HG03354 (cell line): ENCODE data around the gene RERE.

Source experiments
- ATAC-seq: cut with Tn5 transposase; IDR thresholded peaks from one replicate; pipeline ENCODE4 v1.9.1; 2021; ENCODE audit warnings: mild to moderate bottlenecking; ENCODE audit not compliant: unreplicated experiment, poor library complexity, severe bottlenecking

RERE gene

DNA sequence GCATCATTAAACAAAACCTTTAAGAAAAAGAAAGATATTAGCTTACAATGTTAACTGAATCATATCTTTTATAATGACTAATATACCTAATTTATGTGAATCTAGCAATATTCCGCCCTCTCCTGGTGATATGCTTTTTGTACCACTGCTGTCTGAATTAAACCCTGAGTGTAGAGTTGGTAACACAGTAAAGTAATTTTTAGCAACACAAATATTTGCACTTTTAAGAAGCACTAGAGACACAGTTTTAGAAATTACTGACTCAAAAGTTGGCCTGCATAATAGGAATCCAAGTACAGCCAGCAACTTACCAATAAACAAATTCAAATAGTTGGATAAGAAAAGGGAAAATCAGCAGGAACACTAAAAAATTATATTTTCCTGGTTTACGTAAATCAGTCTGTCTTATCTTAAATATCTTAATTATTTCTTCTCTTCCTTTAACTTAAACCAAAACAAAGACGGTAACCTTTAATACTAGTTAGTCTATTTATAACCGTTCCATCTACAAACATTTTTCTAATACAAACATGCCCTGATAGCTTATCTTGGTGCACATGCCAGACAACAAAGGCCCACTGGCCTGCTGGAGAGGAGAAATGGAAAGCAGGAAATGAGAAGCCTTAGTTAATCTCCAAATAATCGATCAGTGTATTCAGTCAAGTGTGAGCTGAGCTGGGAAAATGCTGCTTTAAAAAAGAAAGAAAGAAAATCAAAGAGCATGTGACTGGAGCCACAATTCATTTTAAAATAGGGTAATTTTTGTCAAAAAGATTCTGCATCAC, 246.0 kb downstream of the RERE start:
- no peak for ATAC-seq

DNA sequence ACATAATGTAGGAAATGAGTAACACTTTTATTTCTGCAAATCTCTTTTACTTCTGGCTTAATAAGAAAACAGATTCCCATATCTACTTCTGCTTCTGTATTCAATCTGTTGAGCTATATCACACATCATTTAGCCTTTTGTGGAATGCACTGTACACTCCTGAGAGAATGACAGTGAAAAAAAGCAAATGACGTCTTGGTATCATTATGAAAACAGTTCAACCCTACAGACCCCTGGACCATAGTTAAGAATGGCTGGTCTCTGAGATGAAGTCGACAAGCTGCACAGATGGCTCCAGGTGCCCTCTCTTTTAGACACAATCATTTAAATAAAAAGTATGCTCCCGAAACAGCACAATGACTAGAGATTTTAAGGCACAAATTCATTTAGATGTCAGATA, 247.0 kb downstream of the RERE start:
- ATAC-seq: no peak

- ATAC-seq: no peak
These were observed 248.2 kb downstream of the RERE start for GRCh38 chr1:8569242-8569641.

- ATAC-seq: no peak
These were observed 248.6 kb downstream of the RERE start for GRCh38 chr1:8568837-8569236.

GRCh38 chr1:8567146-8567545, 250.3 kb downstream of the RERE start:
- ATAC-seq: no peak

GRCh38 chr1:8565802-8566201, 251.6 kb downstream of the RERE start:
- ATAC-seq: no peak

GRCh38 chr1:8563944-8564537, 253.4 kb downstream of the RERE start:
- no peak for ATAC-seq

- no peak for ATAC-seq
These were observed 254.3 kb downstream of the RERE start for GRCh38 chr1:8562881-8563865.

GRCh38 chr1:8562222-8562621, 255.2 kb downstream of the RERE start:
- ATAC-seq: no peak

DNA sequence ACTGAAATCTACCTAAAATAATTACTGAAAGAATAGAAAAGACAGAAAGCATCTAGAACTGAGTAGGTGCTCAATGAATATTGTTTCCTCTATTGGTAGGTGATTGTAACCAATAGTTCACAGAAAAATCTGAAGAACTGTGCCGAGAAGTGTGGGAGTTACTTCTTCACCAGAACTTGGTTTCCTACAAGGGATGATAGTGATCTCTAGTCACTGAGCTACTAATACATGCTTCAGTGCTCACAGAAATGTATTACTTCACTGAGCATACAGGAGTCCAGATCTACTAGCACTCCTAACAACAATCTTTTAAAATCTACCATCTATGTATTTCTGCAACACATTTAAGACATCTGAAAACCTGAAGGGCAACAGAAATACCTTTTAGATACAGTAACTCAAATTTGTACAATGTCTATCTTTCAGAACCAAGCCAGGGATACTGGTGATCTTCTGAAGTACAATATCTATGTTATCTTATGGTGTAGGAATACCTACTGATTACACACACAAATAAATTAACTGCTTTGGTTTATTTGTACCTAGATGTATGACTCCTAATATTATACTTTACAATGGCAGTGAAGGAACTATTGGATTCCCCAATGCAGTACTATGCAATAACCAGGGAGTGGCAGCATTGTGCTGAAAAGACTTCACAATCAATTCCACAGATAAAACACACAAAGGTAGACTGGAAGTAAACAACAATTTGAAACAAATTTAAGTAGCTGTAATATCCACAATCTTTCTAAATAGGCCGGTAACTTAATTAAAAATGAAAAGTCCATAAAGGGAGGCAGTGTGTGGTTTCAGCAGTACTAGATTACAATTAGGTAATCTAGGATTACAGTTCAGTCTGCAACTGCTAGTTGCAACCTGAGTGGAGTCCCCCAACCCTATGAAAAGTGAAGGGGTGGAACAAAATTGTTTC, 256.6 kb downstream of the RERE start:
- peak; percentile 55 for ATAC-seq

DNA sequence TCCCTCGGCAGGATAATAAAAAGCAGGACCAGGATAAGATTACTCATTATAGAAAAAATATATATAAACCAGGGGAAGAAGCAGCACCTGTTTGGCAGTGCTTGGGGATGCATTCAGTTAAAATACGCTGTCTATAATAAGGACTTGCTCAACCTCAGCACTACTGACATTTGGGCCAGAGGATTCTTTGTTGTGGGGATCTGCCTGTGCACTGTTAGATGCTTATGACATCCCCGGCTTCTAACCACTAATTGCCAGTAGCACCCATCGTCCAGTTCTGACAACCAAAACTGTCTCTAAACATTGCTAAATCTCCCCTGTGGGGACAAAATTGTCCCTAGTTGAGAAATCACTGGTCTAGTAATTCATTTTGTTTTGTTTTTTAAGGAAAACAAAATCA, 257.4 kb downstream of the RERE start:
- no peak for ATAC-seq

DNA sequence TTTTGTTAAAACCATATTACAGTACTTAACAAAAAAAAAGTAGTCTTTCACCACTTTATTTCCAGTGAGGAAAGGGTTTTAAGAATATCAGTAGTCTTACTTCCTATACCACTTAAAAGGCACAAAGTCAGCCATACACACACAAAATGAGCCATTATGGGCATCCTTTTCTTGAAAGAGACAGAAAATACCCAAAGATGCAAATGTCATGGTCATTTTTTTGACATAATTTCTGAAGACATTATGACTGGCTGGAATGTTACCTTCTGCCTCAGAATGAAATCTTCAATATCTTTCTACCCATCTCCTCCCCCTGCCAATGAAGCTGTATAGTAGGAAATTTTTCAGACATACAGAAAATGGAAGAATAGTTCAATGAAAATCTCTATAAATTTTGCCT, 261.9 kb downstream of the RERE start:
- no peak for ATAC-seq

DNA sequence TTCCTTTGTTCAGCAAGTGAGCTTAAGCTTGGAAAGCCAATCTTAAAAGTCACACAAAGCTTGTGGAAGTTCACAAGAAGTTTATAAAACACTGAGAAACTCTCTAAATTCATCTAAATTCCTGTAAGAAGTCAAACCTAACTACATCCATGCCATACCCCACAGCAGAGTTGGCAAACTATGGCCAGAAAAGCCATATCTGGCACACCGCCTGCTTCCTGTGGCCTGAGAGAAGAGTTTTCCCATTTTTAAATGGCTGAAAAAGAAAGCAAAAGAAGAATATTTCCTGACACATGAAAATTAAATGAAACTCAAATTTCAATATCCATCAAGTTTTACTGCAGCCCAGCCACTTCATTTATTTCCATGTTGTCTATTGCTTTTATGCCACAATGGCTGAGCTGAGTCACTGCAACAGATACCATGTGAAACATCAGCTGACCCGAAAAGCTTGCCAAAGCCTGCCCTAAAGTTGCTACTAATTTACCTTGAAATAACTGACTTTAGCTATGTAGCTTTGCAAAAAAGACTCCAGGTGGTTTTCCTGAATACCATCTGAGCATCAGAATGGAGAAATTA, 262.4 kb downstream of the RERE start:
- ATAC-seq: no peak

DNA sequence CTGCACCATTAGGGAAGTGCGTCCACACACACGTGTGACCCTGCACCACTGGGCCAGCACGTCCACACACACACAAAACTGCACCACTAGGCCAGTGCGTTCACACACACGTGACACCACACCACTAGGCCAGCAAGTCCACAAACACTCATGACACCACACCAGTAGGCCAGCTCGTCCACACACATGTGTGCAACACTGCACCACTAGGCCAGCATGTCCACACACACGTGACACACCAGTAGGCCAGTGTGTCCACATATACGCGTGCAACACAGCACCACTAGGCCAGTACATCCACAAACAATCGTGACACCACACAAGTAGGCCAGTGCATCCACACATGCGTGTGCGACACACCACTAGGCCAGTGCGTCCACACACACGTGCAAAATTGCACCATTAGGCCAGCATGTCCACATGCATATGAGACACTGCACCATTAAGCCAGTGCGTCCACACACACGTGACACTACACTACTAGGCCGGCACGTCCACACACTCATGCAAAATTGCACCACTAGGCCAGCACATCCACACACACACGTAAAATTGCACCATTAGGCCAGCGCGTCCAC, 264.5 kb downstream of the RERE start:
- ATAC-seq: no peak

DNA sequence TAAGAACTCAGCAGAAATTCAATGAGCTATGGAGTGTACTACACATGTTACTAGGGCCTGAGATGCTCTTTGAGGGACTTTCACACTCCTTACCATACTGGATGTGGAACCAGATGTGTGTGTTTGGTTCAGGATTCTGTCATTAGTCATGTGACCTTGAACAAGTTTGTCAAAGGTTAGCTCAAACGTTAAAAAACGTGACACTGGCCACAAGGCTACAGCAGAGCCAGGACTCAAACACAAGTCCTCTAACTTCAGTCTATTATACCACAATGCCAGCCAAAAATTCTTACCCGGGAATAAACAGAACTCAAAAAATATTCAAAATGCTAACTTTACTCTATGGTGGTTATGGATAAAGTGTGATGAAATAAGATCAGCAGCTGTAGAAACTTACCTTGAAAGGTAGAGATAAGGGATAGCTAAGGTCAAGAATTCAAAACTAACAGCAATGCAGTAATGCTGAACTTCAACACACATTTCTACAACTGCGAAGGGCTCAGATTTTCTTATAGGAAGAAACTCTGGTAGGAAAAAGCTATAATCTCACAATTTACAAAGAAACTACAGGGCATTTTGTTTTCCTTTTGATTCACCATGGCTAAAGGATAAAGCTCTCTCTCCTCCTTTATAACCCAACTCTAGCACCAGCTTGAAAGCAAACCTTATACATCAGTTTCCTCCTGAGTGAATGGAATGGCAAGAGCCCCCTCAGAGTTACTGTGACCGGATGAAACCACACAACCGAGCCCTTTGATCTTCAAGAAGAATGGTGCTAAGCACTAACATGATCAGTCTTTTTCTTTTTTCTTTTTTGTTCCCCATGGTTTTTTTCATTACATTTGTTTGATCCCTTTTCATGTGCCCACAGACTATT, 265.6 kb downstream of the RERE start:
- no peak for ATAC-seq

- ATAC-seq: no peak
These were observed 266.4 kb downstream of the RERE start for GRCh38 chr1:8551057-8551456.

DNA sequence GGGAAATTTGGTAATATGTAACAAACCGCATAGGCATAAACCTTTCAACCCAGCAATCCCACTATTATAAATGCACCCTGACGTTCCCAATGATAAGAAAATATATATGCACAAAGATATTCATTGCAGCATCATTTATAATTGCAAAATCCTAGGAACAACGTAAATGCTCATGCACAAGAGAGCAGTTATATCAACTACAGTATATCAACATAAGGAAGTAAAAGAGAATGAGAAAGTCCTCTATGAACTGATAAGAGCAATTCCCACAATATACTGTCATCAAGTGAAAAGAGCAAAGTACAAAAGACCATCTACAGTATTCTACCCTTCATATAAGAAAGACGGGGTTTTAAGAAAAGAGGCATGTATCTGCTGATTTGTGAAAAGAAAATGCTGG, 269.6 kb downstream of the RERE start:
- ATAC-seq: no peak

DNA sequence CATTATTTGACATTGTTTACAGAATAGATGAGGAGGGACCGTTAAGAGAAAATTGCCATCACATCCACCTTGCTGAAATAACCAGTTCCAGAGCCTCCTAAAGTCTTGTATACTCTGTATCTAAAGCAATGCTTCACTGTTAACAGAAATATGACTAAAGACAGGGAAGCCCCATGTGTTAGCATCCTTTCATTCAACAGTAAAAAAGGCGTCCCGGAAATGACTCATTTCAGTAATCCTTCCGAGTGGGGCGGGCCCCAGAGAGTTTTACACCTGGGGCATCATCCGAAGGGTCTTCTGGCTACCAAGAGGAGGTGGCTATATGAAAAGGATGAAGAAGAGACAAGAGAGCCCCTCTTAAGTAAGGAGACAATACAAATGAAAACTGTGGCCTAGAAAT, 272.4 kb downstream of the RERE start:
- ATAC-seq: no peak
